K562 (cell line): ENCODE measurements around the gene NUP153. TPM values are rescaled to one million over a fixed set of nuclear protein-coding genes. Genes with fewer than 3 reads are reported as not detected.

ENCODE experiments used
- ARID3A ChIP-seq: IDR thresholded peaks from 2 replicates; pipeline ENCODE4 v1.6.1; 2012; ENCODE audit warnings: low read depth, low read length, improper control_type of control experiment, borderline replicate concordance
- BRF1 ChIP-seq: IDR thresholded peaks from 3 replicates; pipeline ENCODE4 v1.6.1; 2011; ENCODE audit warnings: borderline replicate concordance, mild to moderate bottlenecking; ENCODE audit not compliant: insufficient read length; ENCODE audit errors: extremely low read depth
- CREB5 ChIP-seq: fragments of 250-450 bp; sonication (Bioruptor Pico); IDR thresholded peaks from 2 replicates; pipeline ENCODE4 v1.5.0; 2020; ENCODE audit warnings: mild to moderate bottlenecking
- CREM ChIP-seq: IDR thresholded peaks from 2 replicates; pipeline ENCODE4 v1.6.1; 2014; ENCODE audit warnings: antibody characterized with exemption, low read depth
- ESRRB ChIP-seq: fragments of 250-450 bp; sonication (Bioruptor Pico); IDR thresholded peaks from 2 replicates; pipeline ENCODE4 v1.5.0; 2020; ENCODE audit warnings: mild to moderate bottlenecking, moderate library complexity, borderline replicate concordance
- ILK ChIP-seq: fragments of 450-650 bp; IDR thresholded peaks from 2 replicates; pipeline ENCODE4 v1.6.1; 2016; ENCODE audit warnings: missing genetic modification characterization, low read depth, mild to moderate bottlenecking, missing compliant biosample characterization, moderate library complexity, borderline replicate concordance
- MTA1 ChIP-seq: fragments of 450-650 bp; IDR thresholded peaks from 2 replicates; pipeline ENCODE4 v1.6.1; 2017; ENCODE audit warnings: borderline replicate concordance
- PHF20 ChIP-seq: fragments of 450-650 bp; IDR thresholded peaks from 2 replicates; pipeline ENCODE4 v1.6.1; 2018; ENCODE audit not compliant: partially characterized antibody
- PRPF4 ChIP-seq: fragments of 200-400 bp; formaldehyde crosslinking; IDR thresholded peaks from one replicate; pipeline ENCODE4 v1.6.1; 2017; ENCODE audit warnings: low read length, low read depth, mild to moderate bottlenecking; ENCODE audit not compliant: insufficient read depth, poor library complexity, severe bottlenecking
- RBM17 ChIP-seq: fragments of 200-400 bp; formaldehyde crosslinking; IDR thresholded peaks from 2 replicates; pipeline ENCODE4 v1.6.1; 2017; ENCODE audit warnings: low read depth, mild to moderate bottlenecking, low read length, borderline replicate concordance
- SETDB1 ChIP-seq: IDR thresholded peaks from one replicate; pipeline ENCODE4 v1.6.1; 2012; ENCODE audit warnings: low read length, control low read depth, inconsistent platforms
- ZNF121 ChIP-seq: sonication (generic); formaldehyde crosslinking; conservative IDR thresholded peaks from 2 replicates; pipeline ENCODE4 v1.8.0; 2022; ENCODE audit warnings: missing genetic modification reagents
- ZNF165 ChIP-seq: fragments of 250-450 bp; sonication (Bioruptor Pico); IDR thresholded peaks from 2 replicates; pipeline ENCODE4 v1.4.0; 2020; ENCODE audit warnings: borderline replicate concordance
- ZNF445 ChIP-seq: fragments of 250-450 bp; sonication (Bioruptor Pico); IDR thresholded peaks from 2 replicates; pipeline ENCODE4 v1.4.0; 2020; ENCODE audit warnings: low read depth, mild to moderate bottlenecking, moderate library complexity
- polyA plus RNA-seq, 8 experiments: library from polyadenylated mRNA; depleted of rRNA in 4 of 8; stranded (reverse) in 5 of 8; unstranded in 3 of 8; fragments of >200 nt; fragmentation: Nextera tagmentation in 2 of 8; fragmentation: Illumina TruSeq in 1 of 8; extraction: Ambion mirVana in 2 of 8; extraction: Trizol in 1 of 8; gene quantifications; 2 replicates each; pipeline versions ENCODE4 v1.2.1 to v1.2.3, GENCODE V29; 2011 to 2014; ENCODE audit warnings: inconsistent platforms in 1 of 8, missing spikeins in 1 of 8
- total RNA-seq, 7 experiments: library from RNA; depleted of rRNA in 6 of 7; stranded (reverse); fragments of >200 nt in 6 of 7; fragmentation: Illumina TruSeq in 2 of 7; extraction: Trizol in 2 of 7; gene quantifications; 2 replicates each; pipeline versions ENCODE4 v1.2.1 to v1.2.3, GENCODE V29; 2011 to 2021; ENCODE audit warnings: low replicate concordance in 1 of 7
- TF ChIP-seq, protein P1 (sequence below), 2 experiments: IDR thresholded peaks in 1 of 2; conservative IDR thresholded peaks in 1 of 2; 2 replicates each; pipeline ENCODE4 v1.6.1; 2016; ENCODE audit warnings: low read depth in 2 of 2, mild to moderate bottlenecking in 1 of 2, missing compliant biosample characterization in 1 of 2, missing genetic modification characterization in 1 of 2, moderate library complexity in 1 of 2
- TF ChIP-seq, protein P2 (sequence below): sonication (generic); formaldehyde crosslinking; IDR thresholded peaks from 2 replicates; pipeline ENCODE4 v1.8.0; 2022; ENCODE audit warnings: missing genetic modification reagents, mild to moderate bottlenecking, borderline replicate concordance
- TF ChIP-seq, protein P3 (sequence below): fragments of 450-650 bp; formaldehyde crosslinking; IDR thresholded peaks from 2 replicates; pipeline ENCODE4 v1.4.0; 2022; ENCODE audit warnings: missing genetic modification characterization

The NUP153 gene
- total and polyA plus RNA-seq, 9 of the 15 experiments (the other 6 are each of a cell fraction or from before 2014, with no cell fraction given): 21.9 to 110 (median 84.8) TPM

- TF ChIP-seq PRPF4 (peak; percentile 67), ZNF445 (CRISPR knock-in tag) (no peak), BRF1 (no peak), ESRRB (CRISPR knock-in tag) (no peak), SETDB1 (no peak), ZNF121 (CRISPR knock-in tag) (no peak), ARID3A (0 out of 2 replicates have a peak, but pooled peaks have one; percentile 17), ILK (tag) (no peak), MTA1 (no peak), CREB5 (no peak), ZNF165 (no peak), CREM (peak; percentile 94), PHF20 (peak; percentile 83), RBM17 (no peak)
- TF ChIP-seq, protein P1, sequence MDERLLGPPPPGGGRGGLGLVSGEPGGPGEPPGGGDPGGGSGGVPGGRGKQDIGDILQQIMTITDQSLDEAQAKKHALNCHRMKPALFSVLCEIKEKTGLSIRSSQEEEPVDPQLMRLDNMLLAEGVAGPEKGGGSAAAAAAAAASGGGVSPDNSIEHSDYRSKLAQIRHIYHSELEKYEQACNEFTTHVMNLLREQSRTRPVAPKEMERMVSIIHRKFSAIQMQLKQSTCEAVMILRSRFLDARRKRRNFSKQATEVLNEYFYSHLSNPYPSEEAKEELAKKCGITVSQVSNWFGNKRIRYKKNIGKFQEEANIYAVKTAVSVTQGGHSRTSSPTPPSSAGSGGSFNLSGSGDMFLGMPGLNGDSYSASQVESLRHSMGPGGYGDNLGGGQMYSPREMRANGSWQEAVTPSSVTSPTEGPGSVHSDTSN (CRISPR knock-in tag; IDR thresholded peaks at IDR 0.05; ENCODE audit: low read depth): peak; percentile 26; the same call in 1 of the 2 replicates
- TF ChIP-seq, protein P1 (tag; conservative IDR thresholded peaks at IDR 0.05; ENCODE audit: low read depth): no peak
- TF ChIP-seq, protein P2, sequence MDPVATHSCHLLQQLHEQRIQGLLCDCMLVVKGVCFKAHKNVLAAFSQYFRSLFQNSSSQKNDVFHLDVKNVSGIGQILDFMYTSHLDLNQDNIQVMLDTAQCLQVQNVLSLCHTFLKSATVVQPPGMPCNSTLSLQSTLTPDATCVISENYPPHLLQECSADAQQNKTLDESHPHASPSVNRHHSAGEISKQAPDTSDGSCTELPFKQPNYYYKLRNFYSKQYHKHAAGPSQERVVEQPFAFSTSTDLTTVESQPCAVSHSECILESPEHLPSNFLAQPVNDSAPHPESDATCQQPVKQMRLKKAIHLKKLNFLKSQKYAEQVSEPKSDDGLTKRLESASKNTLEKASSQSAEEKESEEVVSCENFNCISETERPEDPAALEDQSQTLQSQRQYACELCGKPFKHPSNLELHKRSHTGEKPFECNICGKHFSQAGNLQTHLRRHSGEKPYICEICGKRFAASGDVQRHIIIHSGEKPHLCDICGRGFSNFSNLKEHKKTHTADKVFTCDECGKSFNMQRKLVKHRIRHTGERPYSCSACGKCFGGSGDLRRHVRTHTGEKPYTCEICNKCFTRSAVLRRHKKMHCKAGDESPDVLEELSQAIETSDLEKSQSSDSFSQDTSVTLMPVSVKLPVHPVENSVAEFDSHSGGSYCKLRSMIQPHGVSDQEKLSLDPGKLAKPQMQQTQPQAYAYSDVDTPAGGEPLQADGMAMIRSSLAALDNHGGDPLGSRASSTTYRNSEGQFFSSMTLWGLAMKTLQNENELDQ: no peak
- TF ChIP-seq, protein P3, sequence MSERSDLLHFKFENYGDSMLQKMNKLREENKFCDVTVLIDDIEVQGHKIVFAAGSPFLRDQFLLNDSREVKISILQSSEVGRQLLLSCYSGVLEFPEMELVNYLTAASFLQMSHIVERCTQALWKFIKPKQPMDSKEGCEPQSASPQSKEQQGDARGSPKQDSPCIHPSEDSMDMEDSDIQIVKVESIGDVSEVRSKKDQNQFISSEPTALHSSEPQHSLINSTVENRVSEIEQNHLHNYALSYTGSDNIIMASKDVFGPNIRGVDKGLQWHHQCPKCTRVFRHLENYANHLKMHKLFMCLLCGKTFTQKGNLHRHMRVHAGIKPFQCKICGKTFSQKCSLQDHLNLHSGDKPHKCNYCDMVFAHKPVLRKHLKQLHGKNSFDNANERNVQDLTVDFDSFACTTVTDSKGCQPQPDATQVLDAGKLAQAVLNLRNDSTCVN (CRISPR knock-in tag): no peak
Measured at GRCh38 chr6:17599877-17600526, 106.7 kb downstream of the NUP153 start, which contains the start of gene FAM8A1 (continued).
